Measurements from ENCODE around the gene PSMD1.

Gene PSMD1

GRCh38 chr2:231129216-231129615 lies 72.5 kb downstream of the PSMD1 start:
- Histone ChIP-seq H3K4me3 (ENCODE audit: low read depth in 1 of 2, low read length in 1 of 2) (no peak overlapping the region), H3K9me3 (no peaks in the 10 kb centered on the region), H3K27ac (no peak overlapping the region), H3K4me1 (ENCODE audit: control insufficient read depth in 1 of 2, insufficient read depth in 1 of 2, low read depth in 1 of 2, low read length in 1 of 2) (no peaks in the 10 kb centered on the region), H3K36me3 (no peaks in the 10 kb centered on the region), H3K27me3 (no peaks in the 10 kb centered on the region)
- TF ChIP-seq CTCF (IDR thresholded peaks at IDR 0.05) = no peak

- H3K27ac ChIP-seq = no peak overlapping the region
- no peak for TF ChIP-seq CTCF (IDR thresholded peaks at IDR 0.05)
- H3K36me3 ChIP-seq = no peaks in the 10 kb centered on the region
- H3K4me1 ChIP-seq (ENCODE audit: control insufficient read depth in 1 of 2, insufficient read depth in 1 of 2, low read depth in 1 of 2, low read length in 1 of 2) = no peaks in the 10 kb centered on the region
- H3K27me3 ChIP-seq = no peaks in the 10 kb centered on the region
- H3K9me3 ChIP-seq = no peaks in the 10 kb centered on the region
- H3K4me3 ChIP-seq (ENCODE audit: low read depth in 1 of 2, low read length in 1 of 2) = no peak overlapping the region
Measured at GRCh38 chr2:231130336-231131056, 73.8 kb downstream of the PSMD1 start.

GRCh38 chr2:231132129-231132528 lies 75.5 kb downstream of the PSMD1 start:
- no peak overlapping the region for H3K27ac ChIP-seq
- no peaks in the 10 kb centered on the region for H3K27me3 ChIP-seq
- TF ChIP-seq CTCF (IDR thresholded peaks at IDR 0.05) = no peak
- H3K9me3 ChIP-seq = no peaks in the 10 kb centered on the region
- H3K4me1 ChIP-seq (ENCODE audit: control insufficient read depth in 1 of 2, insufficient read depth in 1 of 2, low read depth in 1 of 2, low read length in 1 of 2) = no peaks in the 10 kb centered on the region
- no peaks in the 10 kb centered on the region for H3K36me3 ChIP-seq
- no peak overlapping the region for H3K4me3 ChIP-seq (ENCODE audit: low read depth in 1 of 2, low read length in 1 of 2)

- no peaks in the 10 kb centered on the region for H3K27me3 ChIP-seq
- TF ChIP-seq CTCF (IDR thresholded peaks at IDR 0.05) = no peak
- no peaks in the 10 kb centered on the region for H3K36me3 ChIP-seq
- no peaks in the 10 kb centered on the region for H3K9me3 ChIP-seq
- no peak overlapping the region for H3K4me3 ChIP-seq (ENCODE audit: low read depth in 1 of 2, low read length in 1 of 2)
- no peak overlapping the region for H3K27ac ChIP-seq
- no peaks in the 10 kb centered on the region for H3K4me1 ChIP-seq (ENCODE audit: control insufficient read depth in 1 of 2, insufficient read depth in 1 of 2, low read depth in 1 of 2, low read length in 1 of 2)
Measured at GRCh38 chr2:231133365-231134099, 76.9 kb downstream of the PSMD1 start.

- H3K4me1 ChIP-seq (ENCODE audit: control insufficient read depth in 1 of 2, insufficient read depth in 1 of 2, low read depth in 1 of 2, low read length in 1 of 2) = no peaks in the 10 kb centered on the region
- H3K4me3 ChIP-seq (ENCODE audit: low read depth in 1 of 2, low read length in 1 of 2) = no peak overlapping the region
- TF ChIP-seq CTCF (IDR thresholded peaks at IDR 0.05) = no peak
- H3K36me3 ChIP-seq = no peaks in the 10 kb centered on the region
- H3K27me3 ChIP-seq = no peaks in the 10 kb centered on the region
- H3K27ac ChIP-seq = no peak overlapping the region
- no peaks in the 10 kb centered on the region for H3K9me3 ChIP-seq
Measured at GRCh38 chr2:231134910-231135655, 78.4 kb downstream of the PSMD1 start.
